Measurements from ENCODE around the gene OR2S2. TPM values are rescaled to one million over a fixed set of nuclear protein-coding genes. Genes with fewer than 3 reads are reported as not detected.

OR2S2 gene
- total RNA-seq, 2 donors from 2014 or later, result not detected

DNA sequence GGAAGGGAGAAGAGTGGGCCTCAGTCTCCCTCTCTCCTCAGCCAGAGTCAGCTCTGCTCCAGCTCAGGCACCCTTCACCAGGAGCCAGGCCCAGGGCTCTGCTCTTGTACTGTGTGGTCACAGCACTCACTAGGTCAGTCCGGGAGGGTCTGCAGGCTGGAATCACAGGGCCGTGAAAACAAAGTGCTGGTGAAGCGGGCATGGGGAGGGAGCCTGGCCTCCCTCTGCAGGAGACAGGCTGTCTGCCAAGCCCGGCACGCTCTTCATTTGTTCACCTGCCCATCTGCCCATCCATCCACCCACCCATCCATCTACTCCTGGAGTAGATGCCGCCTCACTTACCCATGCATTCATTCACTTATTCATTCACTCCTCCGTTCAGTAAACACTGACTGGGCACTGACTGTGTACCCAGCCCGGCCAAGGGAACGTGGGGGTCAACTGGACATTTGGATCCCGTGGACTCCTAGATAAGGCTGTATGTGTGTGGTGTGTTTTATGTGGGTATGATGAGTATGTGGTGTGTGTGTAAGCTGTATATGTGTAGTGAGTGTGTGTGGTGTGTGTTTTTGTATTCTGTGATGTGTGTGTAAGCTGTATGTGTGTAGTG lies 45.1 kb downstream of the OR2S2 start:
- 91 to 92% methylated on average over 6 to 10 of the region's 10 CpGs for WGBS, 2 experiments (ENCODE audit: insufficient coverage in 1 of 2, insufficient read length in 1 of 2)
- no peaks in the 10 kb centered on the region for H3K36me3 Mint-ChIP-seq (ENCODE audit: low read depth)

GRCh38 chr9:35911690-35912089 lies 46.3 kb downstream of the OR2S2 start:
- 87 to 94% methylated on average over 7 to 10 of the region's 10 CpGs for WGBS, 2 experiments (ENCODE audit: insufficient coverage in 1 of 2, insufficient read length in 1 of 2)
- Histone ChIP-seq H3K36me3 (ENCODE audit: control insufficient read depth, insufficient read depth, low read length) (no peaks in the 10 kb centered on the region), H3K9ac (ENCODE audit: extremely low read depth, low read length, poor library complexity, severe bottlenecking) (no peak overlapping the region), H3K27me3 (ENCODE audit: control insufficient read depth, insufficient read depth, low read length, poor library complexity, severe bottlenecking) (no peaks in the 10 kb centered on the region), H3K4me3 (ENCODE audit: low read length) (no peak overlapping the region), H3K9me3 (ENCODE audit: control insufficient read depth, low read length) (no peaks in the 10 kb centered on the region), H3K4me1 (ENCODE audit: control insufficient read depth, insufficient read depth, low read length) (peaks cover 16% of the 10 kb centered on the region), H3K27ac (ENCODE audit: low read depth, low read length) (no peak overlapping the region)
- H3K27ac Mint-ChIP-seq, result no peak overlapping the region
- peaks cover 39% of the 10 kb centered on the region for H3K4me1 Mint-ChIP-seq
- H3K9me3 Mint-ChIP-seq, result no peaks in the 10 kb centered on the region
- no peak overlapping the region for H3K4me3 Mint-ChIP-seq
- no peak for TF ChIP-seq CTCF (conservative IDR thresholded peaks at IDR 0.05)
- H3K27me3 Mint-ChIP-seq (ENCODE audit: insufficient read depth), result peaks cover 1% of the 10 kb centered on the region
- no peak for DNase-seq
- no peaks in the 10 kb centered on the region for H3K36me3 Mint-ChIP-seq (ENCODE audit: low read depth)

More for the DNA sequence above, 45.1 kb downstream of the OR2S2 start:
- no peak overlapping the region for H3K9ac ChIP-seq (ENCODE audit: extremely low read depth, low read length, poor library complexity, severe bottlenecking)
- peaks cover 9% of the 10 kb centered on the region for H3K4me1 ChIP-seq (ENCODE audit: control insufficient read depth, insufficient read depth, low read length)
- H3K27ac ChIP-seq (ENCODE audit: low read depth, low read length), result no peak overlapping the region
- Mint-ChIP-seq H3K4me3 (no peak overlapping the region), H3K27me3 (ENCODE audit: insufficient read depth) (no peaks in the 10 kb centered on the region), H3K27ac (no peak overlapping the region), H3K4me1 (peaks cover 29% of the 10 kb centered on the region), H3K9me3 (no peaks in the 10 kb centered on the region)
- no peaks in the 10 kb centered on the region for H3K9me3 ChIP-seq (ENCODE audit: control insufficient read depth, low read length)
- H3K36me3 ChIP-seq (ENCODE audit: control insufficient read depth, insufficient read depth, low read length), result no peaks in the 10 kb centered on the region
- H3K4me3 ChIP-seq (ENCODE audit: low read length), result no peak overlapping the region
- no peak for TF ChIP-seq CTCF (conservative IDR thresholded peaks at IDR 0.05)
- DNase-seq, result no peak
- H3K27me3 ChIP-seq (ENCODE audit: control insufficient read depth, insufficient read depth, low read length, poor library complexity, severe bottlenecking), result no peaks in the 10 kb centered on the region

GRCh38 chr9:35910613-35911359 lies 47.2 kb downstream of the OR2S2 start:
- no peaks in the 10 kb centered on the region for H3K9me3 ChIP-seq (ENCODE audit: control insufficient read depth, low read length)
- peaks cover 13% of the 10 kb centered on the region for H3K4me1 ChIP-seq (ENCODE audit: control insufficient read depth, insufficient read depth, low read length)
- no peaks in the 10 kb centered on the region for H3K27me3 ChIP-seq (ENCODE audit: control insufficient read depth, insufficient read depth, low read length, poor library complexity, severe bottlenecking)
- WGBS, 2 experiments (ENCODE audit: insufficient coverage in 1 of 2, insufficient read length in 1 of 2), result 85 to 86% methylated on average over 8 to 14 of the region's 14 CpGs
- H3K4me3 ChIP-seq (ENCODE audit: low read length), result no peak overlapping the region
- Mint-ChIP-seq H3K27ac (no peak overlapping the region), H3K9me3 (no peaks in the 10 kb centered on the region), H3K4me1 (peaks cover 32% of the 10 kb centered on the region), H3K27me3 (ENCODE audit: insufficient read depth) (peaks cover 6% of the 10 kb centered on the region), H3K4me3 (no peak overlapping the region), H3K36me3 (ENCODE audit: low read depth) (no peaks in the 10 kb centered on the region)
- no peak overlapping the region for H3K9ac ChIP-seq (ENCODE audit: extremely low read depth, low read length, poor library complexity, severe bottlenecking)
- H3K27ac ChIP-seq (ENCODE audit: low read depth, low read length), result no peak overlapping the region
- DNase-seq, result peak; percentile 76
- peak; percentile 70 for TF ChIP-seq CTCF (conservative IDR thresholded peaks at IDR 0.05)
- no peaks in the 10 kb centered on the region for H3K36me3 ChIP-seq (ENCODE audit: control insufficient read depth, insufficient read depth, low read length)

All from endodermal cell (in vitro differentiated cells).